Measurements from ENCODE around the gene CELSR2. TPM values are rescaled to one million over a fixed set of nuclear protein-coding genes. Genes with fewer than 3 reads are reported as not detected.
A peak's percentile ranks its signal among the peaks of the same experiment; 100 is the strongest.

Gene CELSR2
- total RNA-seq, 1 donor from 2014 or later = 1.1 TPM

GRCh38 chr1:109241841-109242345, 7.4 kb upstream of the CELSR2 start:
- ChIA-PET POLR2A (interaction anchor here (0.7 kb wide), 1 partner anchor 266 kb away, joined by 4 read pairs; no protein-coding TSS in a partner anchor), CTCF (no interaction called here)
- no peaks in the 10 kb centered on the region for H3K9me3 Mint-ChIP-seq
- DNase-seq (no peak), ATAC-seq (ENCODE audit: low read depth) (no peak)
- H3K36me3 Mint-ChIP-seq (ENCODE audit: low read depth) = peaks cover 26% of the 10 kb centered on the region
- peaks cover 16% of the 10 kb centered on the region for H3K4me1 Mint-ChIP-seq
- intact Hi-C loops (cut with micrococcal nuclease) = loop anchor here (1.0 kb wide), 1 partner anchor 7 kb away; the partner anchor contains the start of gene CELSR2
- H3K27me3 Mint-ChIP-seq = peaks cover 23% of the 10 kb centered on the region
- no peak for TF ChIP-seq CTCF (IDR thresholded peaks at IDR 0.05)
- peak overlapping the region; percentile 38 for H3K27ac Mint-ChIP-seq
- no peak overlapping the region for H3K4me3 Mint-ChIP-seq

GRCh38 chr1:109242387-109242786, 7.0 kb upstream of the CELSR2 start:
- Mint-ChIP-seq H3K4me3 (no peak overlapping the region), H3K27ac (peak overlapping the region; percentile 38), H3K27me3 (peaks cover 23% of the 10 kb centered on the region), H3K36me3 (ENCODE audit: low read depth) (peaks cover 21% of the 10 kb centered on the region), H3K9me3 (no peaks in the 10 kb centered on the region), H3K4me1 (peaks cover 16% of the 10 kb centered on the region)
- ChIA-PET POLR2A (interaction anchor here (1.3 kb wide), 1 partner anchor 28 kb away, joined by 4 read pairs; the partner anchor contains the start of gene SARS1), CTCF (no interaction called here)
- no peak for ATAC-seq (ENCODE audit: low read depth)
- DNase-seq = no peak
- no peak for TF ChIP-seq CTCF (IDR thresholded peaks at IDR 0.05)
- intact Hi-C loops (cut with micrococcal nuclease) = no loop called here

GRCh38 chr1:109243221-109243620, 6.1 kb upstream of the CELSR2 start:
- no peaks in the 10 kb centered on the region for H3K9me3 Mint-ChIP-seq

GRCh38 chr1:109243860-109244552, 5.3 kb upstream of the CELSR2 start:
- ATAC-seq (ENCODE audit: low read depth) (no peak), DNase-seq (no peak)
- Mint-ChIP-seq H3K4me1 (peaks cover 16% of the 10 kb centered on the region), H3K27me3 (peaks cover 25% of the 10 kb centered on the region), H3K27ac (no peak overlapping the region), H3K9me3 (no peaks in the 10 kb centered on the region), H3K36me3 (ENCODE audit: low read depth) (peaks cover 6% of the 10 kb centered on the region), H3K4me3 (no peak overlapping the region)
- intact Hi-C loops (cut with micrococcal nuclease) = no loop called here
- ChIA-PET CTCF (no interaction called here), POLR2A (no interaction called here)
- TF ChIP-seq CTCF (IDR thresholded peaks at IDR 0.05) = no peak

More at GRCh38 chr1:109243221-109243620, 6.1 kb upstream of the CELSR2 start:
- Mint-ChIP-seq H3K27ac (no peak overlapping the region), H3K4me1 (peaks cover 16% of the 10 kb centered on the region), H3K4me3 (no peak overlapping the region), H3K36me3 (ENCODE audit: low read depth) (peaks cover 13% of the 10 kb centered on the region), H3K27me3 (peaks cover 23% of the 10 kb centered on the region)
- intact Hi-C loops (cut with micrococcal nuclease) = no loop called here
- ChIA-PET CTCF (no interaction called here), POLR2A (interaction anchor here (1.3 kb wide), 1 partner anchor 29 kb away, joined by 4 read pairs; the partner anchor contains the start of gene SARS1)
- ATAC-seq (ENCODE audit: low read depth) (no peak), DNase-seq (no peak)
- TF ChIP-seq CTCF (IDR thresholded peaks at IDR 0.05) = no peak

- CTCF ChIA-PET = interaction anchor here (1.3 kb wide), 1 partner anchor 152 kb away, joined by 4 read pairs; no protein-coding TSS in a partner anchor
Measured at GRCh38 chr1:109246141-109246551, 3.2 kb upstream of the CELSR2 start.

More at GRCh38 chr1:109246141-109246551, 3.2 kb upstream of the CELSR2 start:
- H3K27me3 Mint-ChIP-seq = peaks cover 32% of the 10 kb centered on the region
- H3K27ac Mint-ChIP-seq = no peak overlapping the region
- intact Hi-C loops (cut with micrococcal nuclease) = no loop called here
- POLR2A ChIA-PET = interaction anchor here (0.8 kb wide), 1 partner anchor 153 kb away, joined by 3 read pairs; no protein-coding TSS in a partner anchor
- H3K9me3 Mint-ChIP-seq = no peaks in the 10 kb centered on the region
- no peak for TF ChIP-seq CTCF (IDR thresholded peaks at IDR 0.05)
- H3K36me3 Mint-ChIP-seq (ENCODE audit: low read depth) = no peaks in the 10 kb centered on the region
- DNase-seq = no peak
- no peak overlapping the region for H3K4me3 Mint-ChIP-seq
- H3K4me1 Mint-ChIP-seq = peaks cover 15% of the 10 kb centered on the region
- ATAC-seq (ENCODE audit: low read depth) = no peak

All from activated B cell treated with CpG ODN at 0.5 μM for 24 hours (primary cell).